Skeletal muscle tissue (tissue), 4 donors: ENCODE measurements around the gene MMS19. TPM values are rescaled to one million over a fixed set of nuclear protein-coding genes. Genes with fewer than 3 reads are reported as not detected.
"Not testable (repeated sequence)": the region's sequence is repeated elsewhere in the genome, so short reads cannot be mapped to it uniquely, and the experiment has no call there.

Source experiments
- H3K27ac ChIP-seq: one replicate; pipeline ENCODE4 v1.7.0; 2013; ENCODE audit warnings: mild to moderate bottlenecking, low read depth, low read length, inconsistent platforms
- H3K27me3 ChIP-seq, 3 donors: one replicate each; pipeline ENCODE4 v1.7.0; 2013; ENCODE audit warnings: low read length in 3 of 3; ENCODE audit not compliant: control insufficient read depth in 3 of 3, insufficient read depth in 3 of 3
- H3K36me3 ChIP-seq, 3 donors: one replicate each; pipeline ENCODE4 v1.7.0; 2013; ENCODE audit warnings: low read length in 3 of 3; ENCODE audit not compliant: control insufficient read depth in 3 of 3, insufficient read depth in 3 of 3
- H3K4me1 ChIP-seq, 3 donors: one replicate each; pipeline ENCODE4 v1.7.0; 2013; ENCODE audit warnings: low read length in 3 of 3, mild to moderate bottlenecking in 3 of 3; ENCODE audit not compliant: control insufficient read depth in 3 of 3, insufficient read depth in 3 of 3
- H3K4me3 ChIP-seq, 3 donors: one replicate each; pipeline ENCODE4 v1.7.0; 2013; ENCODE audit warnings: low read length in 3 of 3
- H3K9ac ChIP-seq, 3 donors: one replicate each; pipeline ENCODE4 v1.7.0; 2013; ENCODE audit warnings: low read length in 3 of 3, mild to moderate bottlenecking in 3 of 3, moderate library complexity in 2 of 3, low read depth in 1 of 3
- H3K9me3 ChIP-seq, 3 donors: one replicate each; pipeline ENCODE4 v1.7.0; 2013; ENCODE audit warnings: low read length in 3 of 3; ENCODE audit not compliant: control insufficient read depth in 3 of 3
- total RNA-seq: library from RNA; depleted of rRNA; stranded (reverse); fragments of >200 nt; gene quantifications from one replicate; pipeline ENCODE4 v1.2.3, GENCODE V29; 2014
- donor health status: Osteomylitis.

The MMS19 gene
- total RNA-seq, 1 donor from 2014 or later = 47.0 TPM

GRCh38 chr10:97490592-97490991 lies 7.6 kb downstream of the MMS19 start:
- Histone ChIP-seq H3K4me3 (peak overlapping the region in 2 of 3 donors; percentile 36 to 37), H3K9me3 (no peaks in the 10 kb centered on the region), H3K36me3 (peaks cover 0 to 3% (median 0%) of the 10 kb centered on the region in 3 donors), H3K27ac (peak overlapping the region; percentile 91), H3K9ac (peak overlapping the region; percentile 45 to 57 (median 55)), H3K4me1 (peaks cover 28 to 42% (median 35%) of the 10 kb centered on the region in 3 donors), H3K27me3 (no peaks in the 10 kb centered on the region)

- H3K36me3 ChIP-seq = peaks cover 9 to 12% (median 11%) of the 10 kb centered on the region in 3 donors
- H3K4me1 ChIP-seq = peaks cover 13 to 18% (median 14%) of the 10 kb centered on the region in 3 donors
- no peak overlapping the region for H3K9ac ChIP-seq
- no peak overlapping the region for H3K27ac ChIP-seq
- H3K4me3 ChIP-seq = no peak overlapping the region
- no peaks in the 10 kb centered on the region for H3K9me3 ChIP-seq
- no peaks in the 10 kb centered on the region for H3K27me3 ChIP-seq
These were observed 12.5 kb downstream of the MMS19 start for GRCh38 chr10:97485647-97486281.

GRCh38 chr10:97483921-97484320 lies 14.3 kb downstream of the MMS19 start:
- Histone ChIP-seq H3K27ac (no peak overlapping the region), H3K27me3 (no peaks in the 10 kb centered on the region), H3K9me3 (no peaks in the 10 kb centered on the region), H3K4me1 (peaks cover 2 to 5% (median 3%) of the 10 kb centered on the region in 3 donors), H3K4me3 (no peak overlapping the region), H3K36me3 (peaks cover 20 to 25% (median 22%) of the 10 kb centered on the region in 3 donors), H3K9ac (no peak overlapping the region)

- peaks cover 22 to 28% (median 25%) of the 10 kb centered on the region in 3 donors for H3K36me3 ChIP-seq
- H3K9me3 ChIP-seq = no peaks in the 10 kb centered on the region
- no peak overlapping the region for H3K4me3 ChIP-seq
- H3K4me1 ChIP-seq = peaks cover 0 to 5% (median 2%) of the 10 kb centered on the region in 3 donors
- no peak overlapping the region for H3K27ac ChIP-seq
- H3K27me3 ChIP-seq = no peaks in the 10 kb centered on the region
- peak overlapping the region in 1 of 3 donors; percentile 30 for H3K9ac ChIP-seq
These were observed 14.7 kb downstream of the MMS19 start for GRCh38 chr10:97483506-97483905.

DNA sequence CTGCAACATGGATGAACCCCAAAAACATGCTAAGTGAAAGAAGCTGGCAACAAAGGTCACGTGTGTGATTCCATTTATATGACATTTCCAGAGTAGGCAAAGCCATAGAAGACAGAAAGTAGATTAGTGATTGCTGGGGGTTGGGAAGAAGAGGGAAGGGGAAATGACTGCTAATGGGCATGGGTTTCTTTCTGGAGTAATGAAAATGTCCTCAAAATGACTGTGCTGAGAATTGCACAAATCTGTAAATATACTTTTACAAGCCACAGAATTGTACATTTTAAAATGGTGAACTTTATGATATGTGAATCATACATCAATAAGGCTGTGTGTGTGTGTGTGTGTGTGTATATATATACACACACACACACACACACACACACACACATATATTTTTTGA lies 15.8 kb downstream of the MMS19 start:
- Histone ChIP-seq H3K9me3 (no peaks in the 10 kb centered on the region), H3K4me3 (no peak overlapping the region), H3K27me3 (no peaks in the 10 kb centered on the region), H3K9ac (no peak overlapping the region), H3K36me3 (peaks cover 30 to 39% (median 36%) of the 10 kb centered on the region in 3 donors), H3K27ac (no peak overlapping the region), H3K4me1 (peaks cover 0 to 5% (median 2%) of the 10 kb centered on the region in 3 donors)

DNA sequence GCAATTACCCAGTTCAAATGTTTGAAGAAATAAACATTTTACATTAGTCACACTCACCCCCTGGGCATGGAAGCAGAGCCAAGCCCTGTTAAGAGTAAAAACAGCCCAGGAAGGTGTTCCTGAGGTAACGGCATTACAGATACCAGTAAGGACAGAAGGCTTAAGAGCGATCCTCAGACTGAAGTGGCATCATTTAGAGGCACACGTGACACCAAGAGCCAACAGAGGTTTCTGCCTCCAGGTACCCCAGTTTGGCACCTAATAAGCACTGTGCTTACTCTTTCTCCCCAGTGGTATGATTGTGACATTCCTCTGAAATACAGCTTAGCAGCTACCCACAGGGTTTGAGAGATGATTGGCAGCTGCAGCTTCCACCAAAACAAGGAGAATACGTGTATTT lies 17.2 kb downstream of the MMS19 start:
- Histone ChIP-seq H3K4me3 (no peak overlapping the region), H3K9ac (no peak overlapping the region), H3K27ac (no peak overlapping the region), H3K27me3 (no peaks in the 10 kb centered on the region), H3K4me1 (peaks cover 0 to 5% (median 0%) of the 10 kb centered on the region in 3 donors), H3K9me3 (no peaks in the 10 kb centered on the region), H3K36me3 (peaks cover 39 to 51% (median 49%) of the 10 kb centered on the region in 3 donors)

DNA sequence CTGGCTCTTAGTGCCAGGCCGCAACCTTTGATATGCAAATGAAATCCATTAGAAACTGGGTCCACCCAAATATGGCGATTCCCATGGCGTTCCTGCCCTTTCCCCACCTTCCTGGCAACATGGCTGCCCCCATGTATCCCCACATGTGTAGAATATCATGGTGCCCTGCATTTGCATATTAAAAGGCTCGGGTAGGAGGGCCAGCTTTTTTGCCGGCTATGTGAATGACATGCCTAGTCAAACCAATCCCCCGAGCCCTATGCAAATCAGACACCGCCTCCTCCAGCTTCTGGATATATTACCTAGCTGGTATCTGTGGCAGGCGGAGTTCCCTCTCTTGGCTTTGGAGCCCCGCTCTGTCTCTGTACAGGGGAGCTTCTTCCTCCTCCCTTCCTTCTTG lies 18.3 kb downstream of the MMS19 start:
- Histone ChIP-seq H3K27ac (no peak overlapping the region), H3K4me1 (peaks cover 0 to 5% (median 0%) of the 10 kb centered on the region in 3 donors), H3K27me3 (no peaks in the 10 kb centered on the region), H3K4me3 (no peak overlapping the region), H3K36me3 (peaks cover 44 to 59% (median 57%) of the 10 kb centered on the region in 3 donors), H3K9ac (no peak overlapping the region), H3K9me3 (no peaks in the 10 kb centered on the region)

GRCh38 chr10:97479410-97479809 lies 18.8 kb downstream of the MMS19 start:
- not testable (repeated sequence) for H3K9me3 ChIP-seq, H3K27me3 ChIP-seq, H3K4me1 ChIP-seq, H3K4me3 ChIP-seq, H3K9ac ChIP-seq, H3K27ac ChIP-seq
- H3K36me3 ChIP-seq = peaks cover 46 to 64% (median 61%) of the 10 kb centered on the region in 3 donors

DNA sequence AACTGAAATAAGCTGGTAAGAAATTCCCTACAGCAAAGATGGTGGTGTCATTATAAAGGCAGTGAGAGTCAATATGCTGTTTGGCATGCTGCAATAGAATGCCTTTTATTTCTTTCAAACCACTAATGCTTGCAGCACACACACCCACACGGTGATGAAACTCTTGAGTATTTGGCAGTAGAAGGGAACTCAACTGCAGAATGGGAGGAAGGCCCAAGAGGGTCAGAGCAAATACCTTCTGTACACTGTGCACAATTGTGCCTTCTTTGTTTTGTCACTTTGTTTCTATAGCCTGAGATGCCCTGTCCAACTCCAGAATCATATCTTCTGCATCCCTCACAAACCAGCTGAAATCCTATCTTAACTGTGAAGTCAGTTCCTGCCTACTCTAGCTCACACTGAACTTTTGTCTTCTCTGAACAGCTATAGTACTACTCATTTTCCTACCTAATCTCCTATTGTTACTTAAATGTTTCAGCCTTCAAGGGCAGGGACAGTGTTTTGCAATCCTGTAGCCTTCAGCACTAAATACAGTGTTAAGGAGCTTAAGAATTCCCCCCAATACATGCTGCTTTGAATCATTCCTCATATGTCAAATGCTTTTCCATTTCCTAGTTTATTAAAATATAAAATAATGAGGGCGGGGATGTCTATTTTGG lies 22.2 kb downstream of the MMS19 start:
- peaks cover 52 to 76% (median 74%) of the 10 kb centered on the region in 3 donors for H3K36me3 ChIP-seq

GRCh38 chr10:97474918-97475317 lies 23.3 kb downstream of the MMS19 start:
- H3K36me3 ChIP-seq = peaks cover 53 to 74% (median 74%) of the 10 kb centered on the region in 3 donors

More for the DNA sequence above, 22.2 kb downstream of the MMS19 start:
- H3K27ac ChIP-seq = no peak overlapping the region
- no peak overlapping the region for H3K4me3 ChIP-seq
- no peaks in the 10 kb centered on the region for H3K27me3 ChIP-seq
- no peaks in the 10 kb centered on the region for H3K4me1 ChIP-seq
- H3K9ac ChIP-seq = no peak overlapping the region
- H3K9me3 ChIP-seq = no peaks in the 10 kb centered on the region

More at GRCh38 chr10:97474918-97475317, 23.3 kb downstream of the MMS19 start:
- no peaks in the 10 kb centered on the region for H3K4me1 ChIP-seq
- no peak overlapping the region for H3K27ac ChIP-seq
- H3K9me3 ChIP-seq = no peaks in the 10 kb centered on the region
- H3K4me3 ChIP-seq = no peak overlapping the region
- H3K27me3 ChIP-seq = no peaks in the 10 kb centered on the region
- no peak overlapping the region for H3K9ac ChIP-seq
